GM18526 (cell line): Measurements from ENCODE around the gene SPTBN5.

Experiments
- POLR2A ChIP-seq: IDR thresholded peaks from 3 replicates; pipeline ENCODE4 v1.6.1; 2011; ENCODE audit not compliant: insufficient read length; ENCODE audit errors: extremely low read depth

SPTBN5 gene

DNA sequence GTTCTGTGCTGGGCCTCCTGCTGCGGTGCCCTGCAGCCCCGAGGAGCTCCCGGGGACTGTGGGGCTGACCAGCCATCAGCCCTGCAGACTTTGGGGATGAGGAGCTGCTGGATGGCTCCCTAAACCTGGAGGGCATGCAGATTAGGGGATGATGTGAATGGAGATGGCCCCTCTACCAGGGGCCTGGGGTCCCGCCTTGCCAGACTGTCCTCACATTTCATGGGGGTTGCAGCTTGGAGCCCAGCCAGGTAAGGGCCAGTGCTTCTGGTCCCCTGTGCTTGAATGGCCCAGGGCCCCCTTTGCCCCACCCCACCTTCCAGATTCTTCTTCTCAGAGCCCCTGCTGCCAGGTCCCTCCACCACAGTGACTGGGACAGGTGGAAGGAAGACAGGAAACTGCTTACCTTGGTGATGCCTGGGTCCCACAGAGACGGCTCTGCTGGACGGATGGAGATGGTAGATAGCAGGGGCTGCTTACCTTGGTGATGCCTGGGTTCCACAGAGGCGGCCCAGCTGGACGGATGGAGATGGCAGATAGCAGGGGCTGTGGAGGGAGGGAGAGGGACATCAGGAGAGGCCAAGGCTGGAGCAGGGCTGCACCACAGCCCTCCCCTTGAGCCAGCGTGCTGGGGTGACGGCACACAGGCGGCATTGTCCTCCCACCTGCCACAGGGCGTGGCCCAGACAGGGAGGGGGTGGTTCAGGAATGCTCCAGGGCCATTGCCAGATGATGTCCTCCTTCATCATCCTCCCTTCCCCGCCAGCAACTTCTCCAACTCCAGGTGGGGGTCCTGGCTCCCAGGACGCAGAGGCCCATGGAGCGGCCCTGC, at the start of gene SPTBN5:
Gene SPTBN5, minus strand, starts transcription at position 632 of the 829 bp plus-strand sequence. Its CDS starts 556 bp downstream, at position 76.
- TF ChIP-seq POLR2A: no peak

DNA sequence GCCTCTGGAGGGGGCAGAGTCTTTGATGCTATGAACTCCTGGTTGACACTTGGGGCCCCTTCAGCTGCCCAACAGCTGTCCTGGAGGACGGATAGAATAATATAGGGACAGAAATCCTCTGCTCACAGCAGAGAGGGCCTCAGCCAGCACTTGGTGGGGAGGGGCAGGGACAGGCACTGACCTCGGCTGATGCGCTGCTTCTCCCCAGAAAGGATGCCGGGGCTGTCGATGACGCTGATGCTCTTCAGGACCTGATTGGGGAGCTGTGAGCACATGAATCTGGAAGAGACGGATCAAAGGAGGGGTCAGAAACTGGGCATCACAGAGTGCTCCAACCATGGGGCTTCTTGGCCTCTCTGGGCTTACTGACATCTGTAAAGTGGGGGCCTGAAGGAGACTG, 49.0 kb upstream of the SPTBN5 start:
- no peak for TF ChIP-seq POLR2A

DNA sequence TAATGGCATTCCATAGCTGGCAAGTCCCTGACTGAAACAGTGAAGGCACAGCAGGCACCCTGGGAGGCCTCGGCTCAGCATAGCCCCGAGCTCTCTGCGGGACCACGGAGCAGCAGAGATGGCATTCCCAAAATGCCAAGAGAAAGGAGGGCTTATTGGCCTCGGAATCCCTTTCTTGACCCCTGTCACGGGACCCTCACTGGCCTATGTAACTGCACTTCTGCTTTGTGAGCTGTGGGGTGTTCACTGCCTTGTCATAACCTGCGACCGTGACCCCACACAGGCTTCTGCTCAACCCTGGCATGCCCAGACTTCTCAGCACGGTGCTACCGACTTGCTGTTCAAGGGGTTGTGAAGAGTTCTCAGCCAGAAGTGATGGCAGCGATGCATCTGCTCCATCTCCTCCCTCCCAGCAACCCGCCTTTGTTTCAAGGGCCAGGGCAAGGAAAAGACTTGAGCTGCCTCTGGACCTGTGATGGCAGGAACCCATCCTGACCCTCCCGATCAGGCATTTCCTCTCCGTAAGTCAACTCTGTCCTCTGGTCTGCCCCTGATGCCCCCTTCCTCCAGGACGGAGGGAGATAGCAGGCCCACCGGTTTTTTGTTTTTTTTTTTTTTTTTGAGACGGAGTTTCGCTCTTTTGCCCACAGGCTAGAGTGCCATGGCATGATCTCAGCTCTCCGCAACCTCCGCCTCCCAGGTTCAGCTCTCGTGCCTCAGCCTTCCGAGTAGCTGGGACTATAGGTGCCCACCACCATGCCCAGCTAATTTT, 48.0 kb upstream of the SPTBN5 start:
- no peak for TF ChIP-seq POLR2A

DNA sequence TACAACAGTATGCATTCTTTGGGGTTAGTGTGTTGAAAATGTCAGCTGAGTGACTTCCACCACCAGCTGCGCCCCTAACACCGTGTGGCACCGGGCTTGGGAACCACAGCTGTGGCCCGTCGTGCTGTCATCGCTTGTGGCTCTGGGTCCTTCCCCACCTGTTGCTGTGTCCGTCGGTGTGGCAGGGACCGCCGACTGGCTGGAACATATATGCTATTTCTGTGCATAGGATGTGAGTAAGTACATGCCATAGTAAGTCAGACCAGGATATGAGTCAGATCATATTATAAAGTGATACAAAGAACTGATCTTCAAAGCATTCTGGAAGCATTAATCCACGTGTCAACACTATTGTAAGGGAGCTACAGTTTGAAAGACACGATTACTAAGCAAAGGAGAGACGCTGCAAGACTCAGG, 46.6 kb upstream of the SPTBN5 start:
- TF ChIP-seq POLR2A: no peak

DNA sequence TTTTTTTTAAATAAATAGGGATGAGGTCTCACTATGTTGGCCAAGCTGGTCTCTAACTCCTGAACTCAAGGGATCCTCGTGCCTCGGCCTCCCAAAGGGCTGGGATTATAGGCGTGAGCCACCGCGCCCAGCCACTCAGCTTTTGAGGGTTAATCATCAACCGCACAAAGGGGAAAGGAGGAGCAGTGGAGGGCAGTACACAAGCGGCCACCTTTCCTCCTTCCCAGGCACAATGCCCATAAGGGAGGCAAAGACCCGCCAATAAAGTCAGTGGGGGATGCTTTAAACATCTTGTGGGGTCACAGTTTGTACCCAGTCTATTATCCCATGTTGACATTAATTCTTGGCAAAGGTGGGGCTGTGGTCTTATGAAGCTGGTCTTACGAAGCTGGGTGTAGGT, 46.1 kb upstream of the SPTBN5 start:
- no peak for TF ChIP-seq POLR2A

DNA sequence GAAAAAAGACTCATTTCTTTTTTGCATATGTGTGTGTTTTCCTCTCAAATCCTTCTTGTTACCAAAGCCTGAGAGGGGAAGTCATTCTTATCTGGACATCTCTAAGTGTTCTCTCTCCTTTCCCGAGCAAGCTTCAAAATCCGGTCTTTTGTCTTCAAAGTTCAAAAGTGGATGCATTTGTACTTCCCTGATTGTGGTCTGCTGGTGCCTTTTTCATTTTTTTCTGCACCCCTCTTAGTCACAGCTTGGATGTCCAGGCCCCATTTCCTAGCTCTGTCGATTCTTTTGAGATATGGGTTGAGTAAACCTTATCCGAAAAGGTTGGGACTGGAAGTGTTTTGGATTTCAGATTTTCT, 43.7 kb upstream of the SPTBN5 start:
- no peak for TF ChIP-seq POLR2A

DNA sequence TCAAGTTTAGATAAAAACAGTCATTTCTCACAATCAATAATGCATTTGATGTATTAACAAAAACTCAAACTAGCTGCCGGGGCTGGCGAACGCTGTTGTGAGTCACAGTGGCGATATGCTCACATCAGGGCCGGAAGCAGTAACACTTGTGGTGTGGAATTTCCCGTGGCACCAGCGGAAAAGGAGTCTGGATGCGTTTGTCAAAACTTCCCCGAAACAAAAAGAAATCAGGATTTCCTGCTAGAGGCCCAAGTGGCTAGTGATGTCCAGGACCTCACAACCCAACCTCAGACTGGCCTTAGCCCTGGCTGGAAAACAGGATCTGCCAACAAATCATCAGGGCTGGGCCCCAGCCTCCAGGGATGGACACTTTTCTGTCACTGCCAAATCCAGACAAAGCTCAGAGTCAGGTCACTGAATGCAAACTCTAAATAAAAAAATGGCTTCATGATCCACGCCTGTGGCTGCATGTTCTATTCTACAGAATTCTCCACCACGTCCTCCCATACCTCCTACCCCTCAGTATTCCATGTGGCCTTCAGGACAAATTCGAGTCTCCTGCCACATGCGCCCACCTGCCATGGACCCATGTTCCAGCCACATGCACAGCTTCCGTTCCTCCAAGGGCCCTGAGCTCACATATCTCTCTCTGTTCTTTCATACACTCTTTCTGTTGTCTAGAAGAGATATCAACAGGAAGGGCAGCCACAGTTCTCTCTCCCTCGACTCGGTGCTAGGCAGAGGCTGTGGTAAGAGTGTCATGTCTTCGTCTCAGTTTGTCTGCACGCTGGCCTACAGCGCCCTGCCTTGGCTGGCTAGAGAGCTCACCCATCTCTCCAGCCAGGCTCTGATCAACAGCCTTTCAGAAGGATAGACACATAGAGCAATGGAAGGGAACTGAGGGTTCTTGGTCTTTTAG, 43.1 kb upstream of the SPTBN5 start:
- no peak for TF ChIP-seq POLR2A

DNA sequence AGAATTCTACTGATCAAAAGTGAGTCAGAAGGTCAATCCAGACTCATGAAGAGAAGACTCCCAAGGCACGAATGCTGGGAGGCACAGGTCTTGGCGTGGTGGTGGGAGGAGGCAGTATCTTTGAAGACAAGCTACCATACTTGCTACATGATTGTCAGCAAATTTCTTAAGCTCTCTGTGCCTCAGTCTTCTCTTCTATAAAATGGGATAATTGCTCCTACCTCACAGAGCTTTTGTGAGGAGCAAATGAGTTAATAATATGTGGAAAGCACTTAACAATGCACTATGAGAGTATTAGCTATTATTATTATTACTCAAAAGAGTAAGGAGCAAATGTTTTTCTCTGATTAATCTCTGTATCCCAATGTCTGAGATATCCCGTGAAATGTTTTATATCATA, 42.3 kb upstream of the SPTBN5 start:
- no peak for TF ChIP-seq POLR2A

DNA sequence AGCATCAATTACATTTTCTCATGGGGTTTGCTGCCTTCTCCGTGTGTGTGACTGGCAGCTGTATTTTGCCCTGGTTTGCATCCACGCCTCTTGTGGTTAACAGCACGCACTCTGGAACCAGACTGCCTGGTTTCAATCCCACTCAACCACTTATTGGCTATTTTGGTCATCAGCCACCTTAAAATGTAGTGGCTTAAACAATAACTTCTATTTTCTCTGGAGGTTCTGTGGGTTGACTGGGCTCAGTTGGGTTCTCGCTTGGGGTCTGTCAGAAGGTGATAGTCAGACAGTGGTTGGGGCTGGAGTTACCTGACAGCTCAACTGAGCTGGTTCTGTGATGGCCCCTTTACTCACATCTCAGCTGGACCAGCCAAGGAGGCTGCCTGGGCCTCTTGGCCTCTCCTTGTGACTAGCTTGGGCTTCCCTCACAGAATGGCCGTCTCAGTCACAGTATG, 41.7 kb upstream of the SPTBN5 start:
- no peak for TF ChIP-seq POLR2A

DNA sequence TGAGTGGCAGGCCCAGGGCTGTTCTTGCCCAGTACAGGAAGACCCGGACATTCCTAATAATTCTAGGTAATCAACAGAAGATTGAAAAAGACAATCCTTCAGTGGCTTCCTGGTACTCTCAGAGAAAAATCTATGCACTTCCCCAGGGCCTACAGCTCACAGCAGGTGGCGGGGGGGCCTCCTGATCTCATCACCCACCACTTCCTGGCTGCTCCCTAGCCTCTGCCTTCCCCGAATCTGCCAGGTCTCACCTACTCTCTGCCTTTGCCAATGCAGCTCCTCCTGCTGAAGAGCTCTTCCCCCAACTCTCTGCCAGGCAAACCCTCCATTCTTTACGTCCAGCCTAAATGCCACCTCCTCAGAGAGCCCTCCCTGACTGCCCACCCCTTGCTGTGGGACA, 41.0 kb upstream of the SPTBN5 start:
- no peak for TF ChIP-seq POLR2A

DNA sequence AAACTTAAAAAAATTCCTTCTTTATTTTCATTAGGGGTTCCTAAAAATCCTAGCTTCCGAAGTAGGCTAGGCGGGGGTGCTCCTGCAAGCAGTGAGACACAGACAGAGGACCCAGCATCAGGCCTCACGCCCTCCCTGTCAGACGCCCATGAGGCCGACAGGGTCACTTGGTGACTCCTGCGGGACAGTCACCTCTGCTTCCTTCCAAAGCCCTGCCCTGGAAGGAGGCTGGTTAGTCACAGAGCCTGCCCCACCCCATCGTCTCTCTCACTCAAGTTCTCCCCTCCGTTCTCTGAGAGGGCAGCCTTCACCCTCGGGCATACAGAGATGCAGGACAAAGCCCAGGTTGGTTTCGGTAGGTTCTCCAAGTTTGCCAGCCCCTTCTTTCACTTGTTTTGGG, 39.9 kb upstream of the SPTBN5 start:
- no peak for TF ChIP-seq POLR2A

DNA sequence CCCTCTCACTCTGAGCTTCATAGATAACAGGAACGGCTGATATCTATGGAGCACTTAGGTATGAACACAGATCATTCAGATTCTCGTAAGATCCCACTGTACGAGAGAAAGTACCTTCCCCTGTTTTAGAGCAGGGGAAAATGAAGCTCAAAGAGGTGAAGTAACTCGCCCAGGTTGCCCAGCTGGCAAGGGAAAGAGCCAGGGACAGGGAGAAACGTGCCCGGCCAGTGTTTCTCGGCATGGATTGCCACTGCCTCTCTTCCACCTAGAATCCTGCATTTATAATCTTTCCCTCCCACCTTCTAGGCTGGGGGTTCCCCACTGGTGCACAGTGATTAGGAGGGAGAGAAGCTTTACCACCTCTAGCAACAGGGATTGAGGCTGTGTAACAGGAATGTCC, 39.5 kb upstream of the SPTBN5 start:
- no peak for TF ChIP-seq POLR2A

DNA sequence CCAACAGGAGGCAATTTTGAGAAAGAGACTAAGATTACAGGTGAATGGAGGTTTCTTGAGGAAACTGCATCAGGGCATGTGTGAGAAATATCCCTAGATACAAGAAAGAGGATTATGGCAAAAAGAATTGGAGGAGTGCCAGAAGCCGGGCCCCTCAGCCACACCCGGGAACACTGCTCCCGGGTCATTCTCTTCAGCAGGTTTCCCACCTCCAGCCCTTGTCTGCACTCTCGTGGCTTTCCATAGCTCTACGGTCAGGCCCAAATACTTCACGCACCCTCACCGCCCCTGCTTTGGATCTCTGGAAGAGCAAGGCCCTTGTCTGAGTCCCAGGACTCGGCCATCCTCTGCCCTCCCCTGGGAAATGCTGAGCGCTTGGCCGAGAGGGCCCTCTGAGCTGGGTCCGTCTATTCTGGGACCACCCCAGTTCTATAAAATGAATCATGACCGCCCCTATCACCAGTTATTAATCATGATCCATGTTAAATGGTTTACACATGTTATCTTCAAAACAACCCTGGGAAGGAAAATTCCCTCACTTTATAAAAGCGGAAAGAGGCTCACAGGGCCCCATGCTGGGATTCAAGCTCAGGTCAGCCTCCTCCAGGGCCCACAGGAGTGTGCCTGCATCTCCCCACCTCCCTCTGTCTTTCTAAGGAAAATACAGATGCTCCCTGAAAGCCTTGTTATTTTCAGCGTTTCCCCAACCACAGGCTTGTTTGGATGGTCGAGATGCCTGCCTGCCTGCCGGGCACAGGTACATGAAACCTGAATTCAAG, 38.8 kb upstream of the SPTBN5 start:
- no peak for TF ChIP-seq POLR2A

DNA sequence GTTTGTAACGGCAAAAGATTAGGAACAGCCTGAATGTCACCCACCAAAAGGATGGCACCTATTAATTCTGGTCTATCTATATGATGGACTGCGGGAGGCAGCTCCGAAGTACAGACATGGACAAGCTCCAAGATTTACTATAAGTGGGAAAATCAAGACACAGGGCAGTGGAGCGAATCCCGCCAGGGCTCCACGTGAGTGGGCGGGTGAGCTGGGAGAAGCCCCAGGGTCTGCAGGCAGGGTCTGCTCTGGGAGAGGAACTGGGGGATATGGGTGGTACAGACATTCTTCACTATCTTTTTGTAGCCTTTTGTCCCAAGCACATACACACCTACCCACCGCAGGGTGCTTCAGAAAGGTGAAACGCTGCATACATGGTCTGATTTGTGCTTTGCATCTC, 38.2 kb upstream of the SPTBN5 start:
- TF ChIP-seq POLR2A: no peak

DNA sequence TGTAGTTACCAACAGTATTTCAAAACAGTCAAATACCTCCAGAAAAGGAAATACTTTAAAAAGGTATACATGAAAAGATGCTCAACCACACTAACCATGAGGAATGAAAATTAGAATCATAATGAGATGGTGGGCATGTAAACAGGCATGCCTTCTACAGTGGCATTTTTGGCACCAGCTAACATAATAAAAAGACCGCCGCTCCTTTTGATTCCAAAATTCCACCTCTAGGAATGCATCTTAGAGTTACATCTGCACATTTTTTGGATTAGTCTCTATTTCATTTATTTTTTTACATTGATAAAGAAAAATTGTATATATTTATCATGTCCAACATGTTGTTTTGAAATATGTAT, 37.0 kb upstream of the SPTBN5 start:
- no peak for TF ChIP-seq POLR2A

DNA sequence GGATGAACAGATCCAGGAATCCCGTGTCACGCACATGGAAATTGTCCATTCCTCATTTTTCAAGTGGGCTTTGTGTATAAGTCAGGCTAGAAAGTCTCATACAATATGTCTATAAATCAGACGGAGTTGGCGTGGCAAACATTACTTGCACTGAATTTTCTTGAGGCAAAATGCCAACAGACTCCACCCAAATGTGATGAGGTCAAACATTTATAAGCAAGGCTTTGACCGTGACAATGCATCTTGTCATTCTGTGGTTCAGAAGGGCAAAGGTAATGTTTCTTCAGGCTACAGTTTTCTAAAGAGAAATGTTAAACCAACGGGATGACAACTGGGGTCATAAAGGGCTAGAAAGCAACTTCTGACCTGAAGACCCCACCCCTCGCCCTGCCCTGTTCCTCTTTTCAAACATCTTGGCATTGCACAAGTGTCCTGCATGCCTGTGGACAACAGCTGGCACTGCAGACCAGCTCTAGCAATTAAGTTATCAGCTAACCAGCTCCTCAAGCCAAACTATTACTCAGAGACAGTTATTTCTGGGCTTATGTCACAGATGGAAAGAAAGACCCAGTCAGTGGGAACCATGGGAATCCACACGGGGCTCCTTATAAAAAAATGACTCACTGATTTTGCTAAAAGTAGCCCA, 36.5 kb upstream of the SPTBN5 start:
- no peak for TF ChIP-seq POLR2A
